ENCODE results near the gene FDXR.

FDXR gene

GRCh38 chr17:74856112-74856511 lies 16.7 kb downstream of the FDXR start:
- DNase-seq, result no peak

- no peak for DNase-seq
Observed at GRCh38 chr17:74855323-74855722, 17.5 kb downstream of the FDXR start.

GRCh38 chr17:74854792-74855191 lies 18.0 kb downstream of the FDXR start:
- no peak for DNase-seq

- no peak for DNase-seq
Observed at GRCh38 chr17:74853669-74854068, 19.1 kb downstream of the FDXR start.

GRCh38 chr17:74853048-74853397 lies 19.8 kb downstream of the FDXR start:
- DNase-seq, result no peak

- peak; percentile 32 for DNase-seq
Observed at GRCh38 chr17:74852237-74853047, 20.4 kb downstream of the FDXR start.

- DNase-seq, result no peak
Observed at GRCh38 chr17:74851612-74852236, 21.1 kb downstream of the FDXR start.

GRCh38 chr17:74850914-74851313 lies 21.9 kb downstream of the FDXR start:
- DNase-seq, result no peak

GRCh38 chr17:74850310-74850709 lies 22.5 kb downstream of the FDXR start:
- no peak for DNase-seq

GRCh38 chr17:74848656-74849399 lies 24.0 kb downstream of the FDXR start:
- no peak for DNase-seq

- DNase-seq, result no peak
Observed at GRCh38 chr17:74846621-74847020, 26.2 kb downstream of the FDXR start.

- DNase-seq, result no peak
Observed at GRCh38 chr17:74843352-74843627, 29.5 kb downstream of the FDXR start.

- peak; percentile 58 for DNase-seq
Observed at GRCh38 chr17:74842599-74843351, 30.0 kb downstream of the FDXR start.

GRCh38 chr17:74842146-74842598 lies 30.6 kb downstream of the FDXR start:
- DNase-seq, result no peak

- DNase-seq, result peak; percentile 28
Observed at GRCh38 chr17:74840989-74841666, 31.7 kb downstream of the FDXR start.

- DNase-seq, result no peak
Observed at GRCh38 chr17:74839990-74840852, 32.6 kb downstream of the FDXR start.

- no peak for DNase-seq
Observed at GRCh38 chr17:74838274-74838673, 34.5 kb downstream of the FDXR start.

GRCh38 chr17:74836691-74837467 lies 35.9 kb downstream of the FDXR start:
- DNase-seq, result no peak

GRCh38 chr17:74836191-74836590 lies 36.6 kb downstream of the FDXR start:
- no peak for DNase-seq
